ENCODE data around the gene OSBP. TPM values are rescaled to one million over a fixed set of nuclear protein-coding genes. Genes with fewer than 3 reads are reported as not detected.
"Not testable (repeated sequence)": the region's sequence is repeated elsewhere in the genome, so short reads cannot be mapped to it uniquely, and the experiment has no call there.

Gene OSBP
- total RNA-seq, 4 donors from 2014 or later = 37.2 to 71.5 (median 49.6) TPM

GRCh38 chr11:59550368-59550841 lies 65.2 kb downstream of the OSBP start:
- peak overlapping the region; percentile 56 for H3K4me3 ChIP-seq
- peak in 1 of 2 donors; percentile 84 for DNase-seq (ENCODE audit: low spot score in 2 of 2)
- H3K27ac ChIP-seq = peak overlapping the region; percentile 85
- no peaks in the 10 kb centered on the region for H3K36me3 ChIP-seq
- TF ChIP-seq CTCF (IDR thresholded peaks at IDR 0.05) (peak; percentile 27 to 47), POLR2A (IDR thresholded peaks at IDR 0.05) (no peak), POLR2AphosphoS5 (IDR thresholded peaks at IDR 0.05) (peak in 1 of 3 donors; percentile 16), EP300 (IDR thresholded peaks at IDR 0.05) (no peak)
- peaks cover 19% of the 10 kb centered on the region for H3K4me1 ChIP-seq
- H3K27me3 ChIP-seq = no peaks in the 10 kb centered on the region
- 8% methylated on average over 15 of the region's 31 CpGs for WGBS
- no peaks in the 10 kb centered on the region for H3K9me3 ChIP-seq

GRCh38 chr11:59548309-59548656 lies 67.3 kb downstream of the OSBP start:
- no peak for TF ChIP-seq EP300 (IDR thresholded peaks at IDR 0.05)
- TF ChIP-seq CTCF (IDR thresholded peaks at IDR 0.05) = no peak
- no peak for TF ChIP-seq POLR2A (IDR thresholded peaks at IDR 0.05)
- TF ChIP-seq POLR2AphosphoS5 (IDR thresholded peaks at IDR 0.05) = no peak
- H3K27me3 ChIP-seq = no peaks in the 10 kb centered on the region
- WGBS = 98% methylated on average over 5 of the region's 5 CpGs
- H3K4me3 ChIP-seq = no peak overlapping the region
- no peak overlapping the region for H3K27ac ChIP-seq
- no peaks in the 10 kb centered on the region for H3K9me3 ChIP-seq
- no peaks in the 10 kb centered on the region for H3K36me3 ChIP-seq
- H3K4me1 ChIP-seq = peaks cover 18% of the 10 kb centered on the region
- DNase-seq (ENCODE audit: low spot score in 2 of 2) = no peak

GRCh38 chr11:59547605-59548308 lies 67.8 kb downstream of the OSBP start:
- not testable (repeated sequence) for DNase-seq (ENCODE audit: low spot score in 2 of 2); H3K36me3 ChIP-seq; H3K27me3 ChIP-seq; H3K9me3 ChIP-seq; H3K27ac ChIP-seq; H3K4me3 ChIP-seq
- peaks cover 18% of the 10 kb centered on the region for H3K4me1 ChIP-seq
- 83% methylated on average over 5 of the region's 5 CpGs for WGBS

GRCh38 chr11:59545179-59546020 lies 70.2 kb downstream of the OSBP start:
- no peak overlapping the region for H3K4me3 ChIP-seq
- no peaks in the 10 kb centered on the region for H3K27me3 ChIP-seq
- DNase-seq (ENCODE audit: low spot score in 2 of 2) = peak in 1 of 2 donors; percentile 17
- no peaks in the 10 kb centered on the region for H3K36me3 ChIP-seq
- H3K9me3 ChIP-seq = no peaks in the 10 kb centered on the region
- no peak for TF ChIP-seq POLR2AphosphoS5 (IDR thresholded peaks at IDR 0.05)
- TF ChIP-seq POLR2A (IDR thresholded peaks at IDR 0.05) = no peak
- TF ChIP-seq EP300 (IDR thresholded peaks at IDR 0.05) = no peak
- no peak for TF ChIP-seq CTCF (IDR thresholded peaks at IDR 0.05)
- peaks cover 8% of the 10 kb centered on the region for H3K4me1 ChIP-seq
- WGBS = 89% methylated on average over 24 of the region's 24 CpGs
- no peak overlapping the region for H3K27ac ChIP-seq

- no peaks in the 10 kb centered on the region for H3K27me3 ChIP-seq
- TF ChIP-seq POLR2AphosphoS5 (IDR thresholded peaks at IDR 0.05) (no peak), EP300 (IDR thresholded peaks at IDR 0.05) (no peak), CTCF (IDR thresholded peaks at IDR 0.05) (no peak)
- DNase-seq (ENCODE audit: low spot score in 2 of 2) = no peak
- no peak overlapping the region for H3K4me3 ChIP-seq
- peaks cover 8% of the 10 kb centered on the region for H3K4me1 ChIP-seq
- no peaks in the 10 kb centered on the region for H3K36me3 ChIP-seq
- no peaks in the 10 kb centered on the region for H3K9me3 ChIP-seq
- 76% methylated on average over 3 of the region's 3 CpGs for WGBS
- no peak overlapping the region for H3K27ac ChIP-seq
Measured at GRCh38 chr11:59544869-59545178, 70.8 kb downstream of the OSBP start.

- 92% methylated on average over 3 of the region's 3 CpGs for WGBS
- not testable (repeated sequence) for DNase-seq (ENCODE audit: low spot score in 2 of 2); H3K4me1 ChIP-seq
Measured at GRCh38 chr11:59543713-59544112, 71.9 kb downstream of the OSBP start.

More at GRCh38 chr11:59543713-59544112, 71.9 kb downstream of the OSBP start:
- H3K9me3 ChIP-seq, H3K27me3 ChIP-seq, H3K4me3 ChIP-seq, H3K27ac ChIP-seq, H3K36me3 ChIP-seq: not testable (repeated sequence)
